Kidney (tissue), 14 donors: Measurements from ENCODE around the gene MCHR1. TPM values are rescaled to one million over a fixed set of nuclear protein-coding genes. Genes with fewer than 3 reads are reported as not detected.

Experiments
- DNase-seq, 5 donors: peaks; one replicate each; pipeline ENCODE4 v3.0.0-alpha.2; 2013 to 2020
- FAIRE-seq: peaks from 2 replicates; lab custom pipeline; 2012; peaks lifted over from hg19 to GRCh38; lab: Jason Lieb, UNC
- H3K27ac ChIP-seq, 2 donors: one replicate each; pipeline ENCODE4 v1.7.0; 2013; ENCODE audit warnings: low read depth in 2 of 2, low read length in 2 of 2, inconsistent platforms in 1 of 2
- H3K27me3 ChIP-seq: one replicate; pipeline ENCODE4 v1.7.1; 2013; ENCODE audit warnings: low read length, inconsistent platforms; ENCODE audit not compliant: control insufficient read depth, insufficient read depth
- H3K36me3 ChIP-seq, 3 donors: one replicate each; pipeline versions ENCODE4 v1.7.0 to v1.7.1; 2013; ENCODE audit warnings: low read length in 3 of 3, control low read depth in 1 of 3, inconsistent platforms in 1 of 3; ENCODE audit not compliant: insufficient read depth in 3 of 3, control insufficient read depth in 2 of 3
- H3K4me1 ChIP-seq, 3 donors: one replicate each; pipeline versions ENCODE4 v1.7.0 to v1.7.1; 2013; ENCODE audit warnings: low read length in 3 of 3, inconsistent platforms in 1 of 3, low read depth in 1 of 3; ENCODE audit not compliant: control insufficient read depth in 2 of 3, insufficient read depth in 2 of 3
- H3K4me3 ChIP-seq, 3 donors: one replicate each; pipeline versions ENCODE4 v1.7.0 to v1.8.1; 2013; ENCODE audit warnings: low read length in 3 of 3, control low read depth in 1 of 3, inconsistent platforms in 1 of 3
- H3K9ac ChIP-seq, 3 donors: one replicate each; pipeline versions ENCODE4 v1.7.0 to v1.7.1; 2013; ENCODE audit warnings: low read length in 3 of 3, control low read depth in 1 of 3, inconsistent platforms in 1 of 3
- H3K9me3 ChIP-seq, 3 donors: one replicate each; pipeline versions ENCODE4 v1.7.0 to v1.7.1; 2013; ENCODE audit warnings: low read length in 3 of 3, control low read depth in 1 of 3, inconsistent platforms in 1 of 3; ENCODE audit not compliant: control insufficient read depth in 2 of 3, insufficient read depth in 1 of 3
- CTCF ChIP-seq: IDR thresholded peaks from 3 replicates; pipeline ENCODE4 v1.5.1; 2012; ENCODE audit warnings: mild to moderate bottlenecking, moderate library complexity, borderline replicate concordance; ENCODE audit not compliant: insufficient read depth; ENCODE audit errors: extremely low read depth
- intact Hi-C: fragments of 100-400 bp; cut with DNase I; formaldehyde crosslinking; loops from one replicate; pipeline ENCODE4 v1.11.1; 2022
- polyA plus RNA-seq: library from polyadenylated mRNA; stranded (reverse); fragments of 350-450 nt; fragmentation: Illumina TruSeq; extraction: RNeasy Lipid Tissue Mini Kit (QIAGEN cat#74804); gene quantifications from one replicate; pipeline ENCODE4 v1.2.3, GENCODE V29; 2014; ENCODE audit warnings: low read depth, low replicate concordance; ENCODE audit not compliant: insufficient read depth
- total RNA-seq: library from RNA; stranded (reverse); fragmentation: NEBNext Ultra II Directional; extraction: Animal tissue kit (Norgen Biotek cat#: 25700); gene quantifications from one replicate; pipeline ENCODE4 v1.2.1, GENCODE V29; 2021
- donor health status: control.
- donor health status: control.
- donor health status: control.
- donor health status: control.
- donor health status: control.
- donor health status: DM: yes; HTN: yes; CAD: no.
- donor health status: Normal renal cell carcinoma (clear cell type).

MCHR1 gene
- total and polyA plus RNA-seq, 2 donors from 2014 or later, result not detected

- intact Hi-C loops, result no loop called here
- TF ChIP-seq CTCF, result no peak
- Histone ChIP-seq H3K4me1 (peaks cover 3 to 7% (median 3%) of the 10 kb centered on the region in 3 donors), H3K9ac (no peak overlapping the region), H3K9me3 (no peaks in the 10 kb centered on the region), H3K27me3 (no peaks in the 10 kb centered on the region), H3K36me3 (no peaks in the 10 kb centered on the region), H3K4me3 (no peak overlapping the region), H3K27ac (no peak overlapping the region)
- no peak for DNase-seq
- no peak for FAIRE-seq
Measured at GRCh38 chr22:40726514-40726913, 47.2 kb downstream of the MCHR1 start.

DNA sequence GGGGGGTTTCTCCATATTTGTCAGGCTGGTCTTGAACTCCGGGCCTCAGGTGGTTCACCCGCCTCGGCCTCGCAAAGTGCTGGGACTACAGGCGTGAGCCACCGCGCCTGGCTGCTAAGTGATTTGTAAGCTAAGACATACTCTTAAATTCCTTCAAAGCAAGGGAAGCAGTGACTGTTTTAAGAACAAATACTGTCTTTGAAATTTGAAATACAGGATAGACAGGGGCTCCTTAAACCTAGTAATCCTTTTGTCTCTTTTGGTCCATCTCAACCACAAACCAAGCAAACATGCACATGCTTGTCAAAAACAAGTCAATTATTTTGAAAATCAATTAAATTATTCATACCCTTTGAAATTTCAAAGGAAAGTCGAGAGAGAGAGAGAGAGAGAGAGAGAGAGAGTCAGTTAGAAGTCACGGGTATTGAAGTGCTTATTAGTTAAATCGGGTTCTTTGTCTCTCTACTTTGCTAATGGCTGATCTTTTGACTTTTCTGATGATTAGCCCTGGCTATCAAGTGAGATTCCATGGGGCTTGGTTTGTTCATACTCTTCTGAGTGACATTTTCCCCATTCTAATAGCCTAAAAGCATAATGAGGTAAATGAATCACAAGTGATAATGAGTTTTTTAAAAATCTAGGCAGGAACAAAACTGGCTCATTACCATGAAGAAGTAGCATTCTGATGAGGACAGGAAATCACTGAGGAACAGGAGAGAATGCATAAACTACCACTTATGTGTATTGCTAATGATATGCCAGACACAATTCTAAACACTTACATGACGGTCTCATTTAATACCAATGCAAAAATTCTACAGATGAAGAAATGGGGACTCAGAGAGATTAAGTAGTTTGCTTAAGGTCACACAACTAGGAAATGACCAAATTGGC, 48.0 kb downstream of the MCHR1 start:
- Histone ChIP-seq H3K4me3 (no peak overlapping the region), H3K9me3 (no peaks in the 10 kb centered on the region), H3K9ac (no peak overlapping the region), H3K36me3 (no peaks in the 10 kb centered on the region), H3K27ac (no peak overlapping the region), H3K27me3 (no peaks in the 10 kb centered on the region), H3K4me1 (peaks cover 3 to 7% (median 3%) of the 10 kb centered on the region in 3 donors)
- FAIRE-seq (no peak), DNase-seq (no peak)
- intact Hi-C loops, result no loop called here
- TF ChIP-seq CTCF, result no peak

- no peaks in the 10 kb centered on the region for H3K27me3 ChIP-seq
- intact Hi-C loops, result no loop called here
- no peaks in the 10 kb centered on the region for H3K36me3 ChIP-seq
- H3K9ac ChIP-seq, result no peak overlapping the region
- DNase-seq (no peak), FAIRE-seq (no peak)
- no peak for TF ChIP-seq CTCF
- H3K27ac ChIP-seq, result no peak overlapping the region
- no peaks in the 10 kb centered on the region for H3K9me3 ChIP-seq
- H3K4me1 ChIP-seq, result peaks cover 3 to 7% (median 3%) of the 10 kb centered on the region in 3 donors
- H3K4me3 ChIP-seq, result no peak overlapping the region
Measured at GRCh38 chr22:40727964-40728615, 48.8 kb downstream of the MCHR1 start.
